H1 (cell line): ENCODE measurements around the gene BOLA3. TPM values are rescaled to one million over a fixed set of nuclear protein-coding genes. Genes with fewer than 3 reads are reported as not detected.
A peak's percentile ranks its signal among the peaks of the same experiment; 100 is the strongest.

ENCODE experiments used
- CHD2 ChIP-seq: IDR thresholded peaks from 2 replicates; pipeline ENCODE4 v1.6.1; 2012; ENCODE audit warnings: low read length, improper control_type of control experiment
- FOSL1 ChIP-seq: IDR thresholded peaks from 2 replicates; pipeline ENCODE4 v1.6.1; 2011; ENCODE audit warnings: mild to moderate bottlenecking, low read depth, low read length, moderate library complexity; ENCODE audit not compliant: insufficient read depth
- KDM4A ChIP-seq: IDR thresholded peaks from one replicate; pipeline ENCODE4 v1.7.1; 2012; ENCODE audit warnings: low read depth, mild to moderate bottlenecking, moderate library complexity, low read length, inconsistent platforms; ENCODE audit not compliant: severe bottlenecking
- MAFK ChIP-seq: IDR thresholded peaks from 2 replicates; pipeline ENCODE4 v1.6.1; 2012; ENCODE audit warnings: low read depth, mild to moderate bottlenecking, improper control_type of control experiment, low read length
- RXRA ChIP-seq: IDR thresholded peaks from 2 replicates; pipeline ENCODE4 v1.6.1; 2011; ENCODE audit warnings: low read depth, mild to moderate bottlenecking, low read length, moderate library complexity; ENCODE audit not compliant: insufficient read depth
- SIN3A ChIP-seq, 2 experiments: IDR thresholded peaks in 1 of 2; conservative IDR thresholded peaks in 1 of 2; 2 replicates each; pipeline ENCODE4 v1.6.1; 2011 to 2012; ENCODE audit warnings: low read length in 2 of 2, improper control_type of control experiment in 1 of 2, low read depth in 1 of 2, mild to moderate bottlenecking in 1 of 2
- TCF12 ChIP-seq: IDR thresholded peaks from 2 replicates; pipeline ENCODE4 v1.6.1; 2011; ENCODE audit warnings: low read depth, mild to moderate bottlenecking, low read length
- YY1 ChIP-seq: IDR thresholded peaks from 2 replicates; pipeline ENCODE4 v1.6.1; 2011; ENCODE audit warnings: low read depth, mild to moderate bottlenecking, low read length
- ZNF274 ChIP-seq: IDR thresholded peaks from 2 replicates; pipeline ENCODE4 v1.7.0; 2012; ENCODE audit warnings: low read length, borderline replicate concordance; ENCODE audit errors: extremely low read depth
- polyA plus RNA-seq, 7 experiments: library from polyadenylated mRNA; depleted of rRNA in 3 of 7; stranded (reverse) in 5 of 7; unstranded in 2 of 7; fragments of >200 nt in 5 of 7; fragments of 200-250 nt in 2 of 7; gene quantifications; 1 replicate in 5 of 7; 2 replicates in 1 of 7; 4 replicates in 1 of 7; pipeline versions ENCODE4 v1.2.1 to v1.2.3, GENCODE V29; 2011 to 2013; ENCODE audit warnings: missing spikeins in 2 of 7, mixed read lengths in 2 of 7
- total RNA-seq: library from RNA; stranded (reverse); fragmentation: NEBNext Ultra II Directional; extraction: Animal tissue kit (Norgen Biotek cat#: 25700); gene quantifications from 2 replicates; pipeline ENCODE4 v1.2.1, GENCODE V29; 2021
- TF ChIP-seq, protein P1 (sequence below): fragments of 300-600 bp; sonication (generic); IDR thresholded peaks from 2 replicates; pipeline ENCODE4 v1.7.1; 2012; ENCODE audit warnings: low read length, moderate library complexity, mild to moderate bottlenecking, inconsistent platforms; ENCODE audit not compliant: insufficient replicate concordance

The BOLA3 gene
- total and polyA plus RNA-seq, 2 of the 8 experiments (the other 6 are each of a cell fraction or from before 2014, with no cell fraction given), result 46.1 to 67.3 TPM

DNA sequence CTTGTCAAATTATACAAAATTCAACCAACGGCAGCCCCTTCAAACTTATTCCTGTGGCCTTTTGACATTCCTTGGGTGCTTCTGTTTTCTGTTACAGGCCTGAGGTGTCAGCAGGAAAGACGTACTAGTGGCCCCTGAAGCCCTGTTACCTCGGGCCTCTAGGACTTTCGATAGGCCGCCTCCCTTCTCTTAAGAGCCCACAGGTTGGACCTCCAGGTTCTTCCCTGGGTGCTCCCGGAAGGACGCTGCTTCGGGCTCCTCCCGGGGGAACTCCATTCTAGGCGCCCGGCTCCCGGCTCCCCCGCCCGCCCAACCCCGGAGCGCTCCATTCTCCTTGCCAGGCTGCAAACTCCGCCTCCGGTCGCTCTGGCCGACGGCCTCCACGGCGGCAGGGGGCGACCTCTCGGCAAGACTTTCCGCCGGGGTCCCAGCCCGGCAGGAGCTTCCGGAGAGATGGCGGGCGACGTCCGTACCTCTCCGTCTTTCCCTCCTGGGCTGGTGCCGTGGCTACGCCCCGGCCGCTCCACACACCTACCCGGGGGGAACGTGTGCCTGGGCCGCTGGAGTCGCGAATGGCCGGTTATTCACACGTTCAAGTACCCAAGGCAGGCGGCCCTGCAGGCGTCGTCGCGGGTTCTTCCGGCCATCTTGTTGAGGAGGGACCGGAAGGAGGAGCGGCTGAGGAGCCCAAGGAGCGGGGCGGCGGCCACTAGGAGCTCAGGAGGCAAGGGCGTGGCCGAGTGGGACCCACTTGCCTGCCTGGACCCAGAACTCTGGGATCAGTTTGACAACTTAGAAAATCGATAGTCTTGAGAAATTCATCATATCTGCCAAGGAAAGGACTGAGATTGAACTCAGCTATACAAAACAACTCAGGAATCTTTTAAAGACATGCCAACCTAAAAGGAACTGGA, 27.5 kb downstream of the BOLA3 start (continued):
- TF ChIP-seq, protein P1, sequence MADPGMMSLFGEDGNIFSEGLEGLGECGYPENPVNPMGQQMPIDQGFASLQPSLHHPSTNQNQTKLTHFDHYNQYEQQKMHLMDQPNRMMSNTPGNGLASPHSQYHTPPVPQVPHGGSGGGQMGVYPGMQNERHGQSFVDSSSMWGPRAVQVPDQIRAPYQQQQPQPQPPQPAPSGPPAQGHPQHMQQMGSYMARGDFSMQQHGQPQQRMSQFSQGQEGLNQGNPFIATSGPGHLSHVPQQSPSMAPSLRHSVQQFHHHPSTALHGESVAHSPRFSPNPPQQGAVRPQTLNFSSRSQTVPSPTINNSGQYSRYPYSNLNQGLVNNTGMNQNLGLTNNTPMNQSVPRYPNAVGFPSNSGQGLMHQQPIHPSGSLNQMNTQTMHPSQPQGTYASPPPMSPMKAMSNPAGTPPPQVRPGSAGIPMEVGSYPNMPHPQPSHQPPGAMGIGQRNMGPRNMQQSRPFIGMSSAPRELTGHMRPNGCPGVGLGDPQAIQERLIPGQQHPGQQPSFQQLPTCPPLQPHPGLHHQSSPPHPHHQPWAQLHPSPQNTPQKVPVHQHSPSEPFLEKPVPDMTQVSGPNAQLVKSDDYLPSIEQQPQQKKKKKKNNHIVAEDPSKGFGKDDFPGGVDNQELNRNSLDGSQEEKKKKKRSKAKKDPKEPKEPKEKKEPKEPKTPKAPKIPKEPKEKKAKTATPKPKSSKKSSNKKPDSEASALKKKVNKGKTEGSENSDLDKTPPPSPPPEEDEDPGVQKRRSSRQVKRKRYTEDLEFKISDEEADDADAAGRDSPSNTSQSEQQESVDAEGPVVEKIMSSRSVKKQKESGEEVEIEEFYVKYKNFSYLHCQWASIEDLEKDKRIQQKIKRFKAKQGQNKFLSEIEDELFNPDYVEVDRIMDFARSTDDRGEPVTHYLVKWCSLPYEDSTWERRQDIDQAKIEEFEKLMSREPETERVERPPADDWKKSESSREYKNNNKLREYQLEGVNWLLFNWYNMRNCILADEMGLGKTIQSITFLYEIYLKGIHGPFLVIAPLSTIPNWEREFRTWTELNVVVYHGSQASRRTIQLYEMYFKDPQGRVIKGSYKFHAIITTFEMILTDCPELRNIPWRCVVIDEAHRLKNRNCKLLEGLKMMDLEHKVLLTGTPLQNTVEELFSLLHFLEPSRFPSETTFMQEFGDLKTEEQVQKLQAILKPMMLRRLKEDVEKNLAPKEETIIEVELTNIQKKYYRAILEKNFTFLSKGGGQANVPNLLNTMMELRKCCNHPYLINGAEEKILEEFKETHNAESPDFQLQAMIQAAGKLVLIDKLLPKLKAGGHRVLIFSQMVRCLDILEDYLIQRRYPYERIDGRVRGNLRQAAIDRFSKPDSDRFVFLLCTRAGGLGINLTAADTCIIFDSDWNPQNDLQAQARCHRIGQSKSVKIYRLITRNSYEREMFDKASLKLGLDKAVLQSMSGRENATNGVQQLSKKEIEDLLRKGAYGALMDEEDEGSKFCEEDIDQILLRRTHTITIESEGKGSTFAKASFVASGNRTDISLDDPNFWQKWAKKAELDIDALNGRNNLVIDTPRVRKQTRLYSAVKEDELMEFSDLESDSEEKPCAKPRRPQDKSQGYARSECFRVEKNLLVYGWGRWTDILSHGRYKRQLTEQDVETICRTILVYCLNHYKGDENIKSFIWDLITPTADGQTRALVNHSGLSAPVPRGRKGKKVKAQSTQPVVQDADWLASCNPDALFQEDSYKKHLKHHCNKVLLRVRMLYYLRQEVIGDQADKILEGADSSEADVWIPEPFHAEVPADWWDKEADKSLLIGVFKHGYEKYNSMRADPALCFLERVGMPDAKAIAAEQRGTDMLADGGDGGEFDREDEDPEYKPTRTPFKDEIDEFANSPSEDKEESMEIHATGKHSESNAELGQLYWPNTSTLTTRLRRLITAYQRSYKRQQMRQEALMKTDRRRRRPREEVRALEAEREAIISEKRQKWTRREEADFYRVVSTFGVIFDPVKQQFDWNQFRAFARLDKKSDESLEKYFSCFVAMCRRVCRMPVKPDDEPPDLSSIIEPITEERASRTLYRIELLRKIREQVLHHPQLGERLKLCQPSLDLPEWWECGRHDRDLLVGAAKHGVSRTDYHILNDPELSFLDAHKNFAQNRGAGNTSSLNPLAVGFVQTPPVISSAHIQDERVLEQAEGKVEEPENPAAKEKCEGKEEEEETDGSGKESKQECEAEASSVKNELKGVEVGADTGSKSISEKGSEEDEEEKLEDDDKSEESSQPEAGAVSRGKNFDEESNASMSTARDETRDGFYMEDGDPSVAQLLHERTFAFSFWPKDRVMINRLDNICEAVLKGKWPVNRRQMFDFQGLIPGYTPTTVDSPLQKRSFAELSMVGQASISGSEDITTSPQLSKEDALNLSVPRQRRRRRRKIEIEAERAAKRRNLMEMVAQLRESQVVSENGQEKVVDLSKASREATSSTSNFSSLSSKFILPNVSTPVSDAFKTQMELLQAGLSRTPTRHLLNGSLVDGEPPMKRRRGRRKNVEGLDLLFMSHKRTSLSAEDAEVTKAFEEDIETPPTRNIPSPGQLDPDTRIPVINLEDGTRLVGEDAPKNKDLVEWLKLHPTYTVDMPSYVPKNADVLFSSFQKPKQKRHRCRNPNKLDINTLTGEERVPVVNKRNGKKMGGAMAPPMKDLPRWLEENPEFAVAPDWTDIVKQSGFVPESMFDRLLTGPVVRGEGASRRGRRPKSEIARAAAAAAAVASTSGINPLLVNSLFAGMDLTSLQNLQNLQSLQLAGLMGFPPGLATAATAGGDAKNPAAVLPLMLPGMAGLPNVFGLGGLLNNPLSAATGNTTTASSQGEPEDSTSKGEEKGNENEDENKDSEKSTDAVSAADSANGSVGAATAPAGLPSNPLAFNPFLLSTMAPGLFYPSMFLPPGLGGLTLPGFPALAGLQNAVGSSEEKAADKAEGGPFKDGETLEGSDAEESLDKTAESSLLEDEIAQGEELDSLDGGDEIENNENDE, result no peak
- no peak for TF ChIP-seq MAFK
- no peak for TF ChIP-seq FOSL1
- no peak for TF ChIP-seq TCF12
- TF ChIP-seq SIN3A (conservative IDR thresholded peaks at IDR 0.05 in 1 of 2, IDR thresholded peaks at IDR 0.05 in 1 of 2; ENCODE audit: low read depth in 1 of 2, low read length in 2 of 2), result no peak
- TF ChIP-seq ZNF274, result no peak
- TF ChIP-seq YY1, result peak; percentile 92
- TF ChIP-seq RXRA, result no peak
- TF ChIP-seq CHD2, result no peak
- peak; percentile 93 for TF ChIP-seq KDM4A
